ENCODE data around the gene PHEX.

The PHEX gene

GRCh38 chrX:22268706-22269105, 236.6 kb downstream of the PHEX start:
- Histone ChIP-seq H3K27ac (replicated peaks) (no peak overlapping the region), H3K4me3 (replicated peaks; ENCODE audit: insufficient read depth, low read length) (no peak overlapping the region), H3K27me3 (ENCODE audit: insufficient read depth, poor library complexity, severe bottlenecking) (no peaks in the 10 kb centered on the region)
- TF ChIP-seq GABPA (IDR thresholded peaks at IDR 0.05; ENCODE audit: low read depth) (no peak), SPI1 (IDR thresholded peaks at IDR 0.05; ENCODE audit: borderline replicate concordance, low read depth) (no peak), REST (IDR thresholded peaks at IDR 0.05; ENCODE audit: insufficient replicate concordance, low read depth) (no peak), POLR2AphosphoS5 (IDR thresholded peaks at IDR 0.05; ENCODE audit: low read depth) (no peak)
- TF ChIP-seq, protein P1, sequence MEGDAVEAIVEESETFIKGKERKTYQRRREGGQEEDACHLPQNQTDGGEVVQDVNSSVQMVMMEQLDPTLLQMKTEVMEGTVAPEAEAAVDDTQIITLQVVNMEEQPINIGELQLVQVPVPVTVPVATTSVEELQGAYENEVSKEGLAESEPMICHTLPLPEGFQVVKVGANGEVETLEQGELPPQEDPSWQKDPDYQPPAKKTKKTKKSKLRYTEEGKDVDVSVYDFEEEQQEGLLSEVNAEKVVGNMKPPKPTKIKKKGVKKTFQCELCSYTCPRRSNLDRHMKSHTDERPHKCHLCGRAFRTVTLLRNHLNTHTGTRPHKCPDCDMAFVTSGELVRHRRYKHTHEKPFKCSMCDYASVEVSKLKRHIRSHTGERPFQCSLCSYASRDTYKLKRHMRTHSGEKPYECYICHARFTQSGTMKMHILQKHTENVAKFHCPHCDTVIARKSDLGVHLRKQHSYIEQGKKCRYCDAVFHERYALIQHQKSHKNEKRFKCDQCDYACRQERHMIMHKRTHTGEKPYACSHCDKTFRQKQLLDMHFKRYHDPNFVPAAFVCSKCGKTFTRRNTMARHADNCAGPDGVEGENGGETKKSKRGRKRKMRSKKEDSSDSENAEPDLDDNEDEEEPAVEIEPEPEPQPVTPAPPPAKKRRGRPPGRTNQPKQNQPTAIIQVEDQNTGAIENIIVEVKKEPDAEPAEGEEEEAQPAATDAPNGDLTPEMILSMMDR (IDR thresholded peaks at IDR 0.05; ENCODE audit: insufficient read depth, low read length) = no peak
- DNase-seq (ENCODE audit: low read depth in 1 of 2, low spot score in 1 of 2) = no peak

DNA sequence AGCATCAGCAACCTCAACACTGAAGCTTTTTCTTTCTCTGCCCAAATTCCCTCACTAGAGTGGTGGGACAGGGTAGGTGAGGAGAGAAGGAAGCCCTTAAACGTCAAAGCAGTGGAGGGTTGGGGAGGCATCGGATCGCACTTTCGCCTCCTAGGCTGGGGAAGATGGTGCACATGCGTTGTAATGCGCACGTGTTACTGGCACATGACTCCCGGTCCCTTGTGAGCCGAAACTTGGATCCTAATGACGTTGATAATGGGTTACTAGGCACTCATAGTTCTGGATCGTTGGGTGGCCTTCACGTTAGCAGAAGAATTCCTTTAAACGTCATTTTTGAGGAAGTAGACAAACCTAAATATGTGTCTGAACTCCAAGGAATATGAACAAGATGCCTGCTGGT, 240.5 kb downstream of the PHEX start, which contains the start of gene CBLL2:
TSS of gene CBLL2 (plus strand) at position 301 of the 400 bp plus-strand sequence. CDS start at position 380, 79 bp downstream.
- no peak within 1 kb of the TSS for H3K27ac ChIP-seq (replicated peaks)
- TF ChIP-seq POLR2AphosphoS5 (IDR thresholded peaks at IDR 0.05; ENCODE audit: low read depth) (no peak), GABPA (IDR thresholded peaks at IDR 0.05; ENCODE audit: low read depth) (no peak), SPI1 (IDR thresholded peaks at IDR 0.05; ENCODE audit: borderline replicate concordance, low read depth) (no peak), REST (IDR thresholded peaks at IDR 0.05; ENCODE audit: insufficient replicate concordance, low read depth) (no peak)
- TF ChIP-seq, protein P1 (IDR thresholded peaks at IDR 0.05; ENCODE audit: insufficient read depth, low read length) = no peak
- H3K4me3 ChIP-seq (replicated peaks; ENCODE audit: insufficient read depth, low read length) = no peak within 1 kb of the TSS
- no peak for DNase-seq (ENCODE audit: low read depth in 1 of 2, low spot score in 1 of 2)
- H3K27me3 ChIP-seq (ENCODE audit: insufficient read depth, poor library complexity, severe bottlenecking) = no peaks in the 10 kb centered on the region

DNA sequence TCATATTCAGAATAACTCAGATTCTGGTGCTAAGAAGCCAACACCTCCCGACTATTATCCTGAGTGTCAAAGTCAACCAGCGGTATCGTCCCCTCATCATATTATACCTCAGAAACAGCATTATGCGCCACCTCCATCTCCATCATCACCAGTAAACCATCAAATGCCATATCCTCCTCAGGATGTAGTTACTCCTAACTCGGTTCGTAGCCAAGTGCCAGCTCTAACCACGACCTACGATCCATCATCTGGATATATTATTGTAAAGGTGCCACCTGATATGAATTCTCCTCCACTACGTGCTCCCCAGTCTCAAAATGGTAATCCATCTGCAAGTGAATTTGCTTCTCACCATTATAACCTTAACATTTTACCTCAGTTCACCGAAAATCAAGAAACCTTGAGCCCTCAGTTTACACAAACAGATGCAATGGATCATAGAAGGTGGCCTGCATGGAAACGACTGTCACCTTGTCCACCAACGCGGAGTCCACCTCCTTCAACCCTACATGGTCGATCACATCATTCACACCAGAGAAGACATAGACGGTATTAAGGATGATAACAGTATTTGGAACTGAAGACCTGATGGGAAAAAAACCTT, 241.7 kb downstream of the PHEX start:
- TF ChIP-seq REST (IDR thresholded peaks at IDR 0.05; ENCODE audit: insufficient replicate concordance, low read depth) (no peak), SPI1 (IDR thresholded peaks at IDR 0.05; ENCODE audit: borderline replicate concordance, low read depth) (no peak), POLR2AphosphoS5 (IDR thresholded peaks at IDR 0.05; ENCODE audit: low read depth) (no peak), GABPA (IDR thresholded peaks at IDR 0.05; ENCODE audit: low read depth) (no peak)
- TF ChIP-seq, protein P1 (IDR thresholded peaks at IDR 0.05; ENCODE audit: insufficient read depth, low read length) = no peak

More for the DNA sequence above, 241.7 kb downstream of the PHEX start:
- no peak for DNase-seq (ENCODE audit: low read depth in 1 of 2, low spot score in 1 of 2)
- Histone ChIP-seq H3K27me3 (ENCODE audit: insufficient read depth, poor library complexity, severe bottlenecking) (no peaks in the 10 kb centered on the region), H3K27ac (replicated peaks) (no peak overlapping the region), H3K4me3 (replicated peaks; ENCODE audit: insufficient read depth, low read length) (no peak overlapping the region)
